CD4-positive, alpha-beta T cell treated with Interleukin-12 subunit alpha and Interleukin-12 subunit beta, for 1 hour (primary cell): ENCODE results near the gene MINDY3.
"Not testable (repeated sequence)": the region's sequence is repeated elsewhere in the genome, so short reads cannot be mapped to it uniquely, and the experiment has no call there.

ENCODE experiments used
- DNase-seq: peaks from one replicate; pipeline ENCODE4 v3.0.0-alpha.2; 2020

Gene MINDY3

GRCh38 chr10:15859906-15860691 lies at the start of gene MINDY3:
Gene MINDY3 (minus strand): TSS chr10:15860507. CDS start chr10:15860299, 208 bp downstream.
- DNase-seq, result peak; percentile 85

GRCh38 chr10:15901889-15902288 lies 41.6 kb upstream of the MINDY3 start:
- no peak for DNase-seq

DNA sequence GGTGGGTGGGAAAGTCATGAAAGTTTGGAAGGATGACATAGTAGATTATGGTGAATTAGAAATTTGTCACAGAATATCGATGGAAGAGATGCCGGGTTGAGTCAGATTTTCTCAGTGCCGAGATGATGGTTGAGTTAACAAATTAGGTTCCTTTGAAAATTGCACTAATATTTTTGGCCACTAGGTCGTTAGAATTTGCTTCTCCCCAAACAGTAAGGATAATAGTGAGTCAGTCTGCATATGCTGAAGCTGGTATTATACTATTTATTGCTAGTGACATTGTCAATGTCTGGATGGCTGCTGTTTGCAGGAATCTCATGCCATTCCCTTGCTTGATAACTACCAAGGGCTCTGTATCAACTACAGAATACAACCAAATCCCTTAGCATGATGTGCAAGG lies 37.7 kb upstream of the MINDY3 start:
- no peak for DNase-seq

GRCh38 chr10:15897287-15897686 lies 37.0 kb upstream of the MINDY3 start:
- DNase-seq, result no peak

DNA sequence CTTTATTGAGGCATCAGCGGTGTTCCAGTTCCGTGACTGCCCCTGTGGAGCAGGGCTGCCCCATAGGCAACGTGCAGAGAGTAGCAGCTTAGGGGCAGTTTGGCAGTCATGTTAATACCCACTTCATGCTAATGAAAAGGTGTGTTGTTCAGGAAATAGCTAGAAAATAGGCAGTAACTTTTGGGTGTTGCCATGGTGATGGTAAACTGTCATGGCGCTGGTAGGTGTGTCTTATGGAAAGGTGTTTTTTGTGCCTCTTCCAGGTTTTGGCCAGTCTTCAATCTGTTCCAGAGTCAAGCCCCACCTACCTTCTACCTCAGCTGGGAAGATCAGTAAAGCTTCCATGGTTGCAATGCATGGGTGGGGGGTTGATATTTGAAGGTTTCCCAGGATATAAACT lies 36.3 kb upstream of the MINDY3 start:
- no peak for DNase-seq

- DNase-seq, result no peak
Measured at GRCh38 chr10:15884447-15884846, 24.1 kb upstream of the MINDY3 start.

- DNase-seq, result no peak
Measured at GRCh38 chr10:15881542-15881941, 21.2 kb upstream of the MINDY3 start.

DNA sequence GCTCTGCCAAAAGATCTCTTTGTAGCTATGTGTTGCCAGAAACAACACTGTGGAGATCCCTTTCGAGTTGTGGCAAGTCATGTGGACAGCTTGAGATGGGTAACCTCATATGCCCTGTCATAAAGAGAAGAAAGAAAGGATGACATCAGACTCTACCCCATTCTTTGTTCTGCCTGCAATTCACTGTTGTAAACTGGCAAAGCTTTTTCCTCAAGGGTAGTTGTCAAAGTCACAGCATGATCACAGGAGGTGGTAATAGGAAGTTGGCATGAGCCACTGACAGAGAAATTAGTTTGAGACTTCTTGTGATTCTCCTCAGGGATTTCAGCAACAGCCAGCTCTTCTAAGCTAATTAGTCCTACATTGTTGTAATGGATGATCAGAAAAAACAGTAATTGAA lies 19.4 kb upstream of the MINDY3 start:
- no peak for DNase-seq

DNA sequence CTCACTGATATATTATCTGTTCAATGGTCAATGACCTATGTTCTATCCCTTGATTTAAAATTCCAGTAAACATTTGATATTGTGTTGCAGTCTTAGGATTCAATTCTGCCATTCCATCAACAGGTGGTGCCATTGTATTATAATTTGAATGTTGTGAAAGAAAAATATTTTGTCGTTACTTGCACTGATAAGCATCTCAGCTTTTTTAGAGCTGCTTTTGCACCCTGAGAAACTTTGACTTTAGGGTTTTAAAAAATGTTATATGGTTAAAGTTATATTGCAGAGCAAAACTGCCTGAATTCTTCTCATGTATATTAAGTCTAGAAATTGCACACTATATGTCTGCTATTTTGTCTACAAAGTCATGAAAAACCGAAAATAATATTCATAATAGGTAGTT lies 18.8 kb upstream of the MINDY3 start:
- peak; percentile 39 for DNase-seq

- no peak for DNase-seq
Measured at GRCh38 chr10:15877836-15878576, 17.7 kb upstream of the MINDY3 start.

GRCh38 chr10:15876274-15876673 lies 16.0 kb upstream of the MINDY3 start:
- not testable (repeated sequence) for DNase-seq

DNA sequence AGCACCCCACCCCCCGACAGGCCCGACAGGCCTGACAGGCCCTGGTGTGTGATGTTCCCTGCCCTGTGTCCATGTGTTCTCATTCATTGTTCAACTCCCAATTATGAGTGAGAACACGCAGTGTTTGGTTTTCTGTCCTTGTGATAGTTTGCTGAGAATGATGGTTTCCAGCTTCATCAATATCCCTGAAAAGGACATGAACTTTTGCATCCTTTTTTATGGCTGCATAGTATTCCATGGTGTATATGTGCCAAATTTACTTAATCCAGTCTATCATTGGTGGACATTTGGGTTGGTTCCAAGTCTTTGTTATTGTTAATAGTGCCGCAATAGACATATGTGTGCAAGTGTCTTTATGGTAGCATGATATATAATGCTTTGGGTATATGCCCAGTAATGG lies 12.3 kb upstream of the MINDY3 start:
- not testable (repeated sequence) for DNase-seq

DNA sequence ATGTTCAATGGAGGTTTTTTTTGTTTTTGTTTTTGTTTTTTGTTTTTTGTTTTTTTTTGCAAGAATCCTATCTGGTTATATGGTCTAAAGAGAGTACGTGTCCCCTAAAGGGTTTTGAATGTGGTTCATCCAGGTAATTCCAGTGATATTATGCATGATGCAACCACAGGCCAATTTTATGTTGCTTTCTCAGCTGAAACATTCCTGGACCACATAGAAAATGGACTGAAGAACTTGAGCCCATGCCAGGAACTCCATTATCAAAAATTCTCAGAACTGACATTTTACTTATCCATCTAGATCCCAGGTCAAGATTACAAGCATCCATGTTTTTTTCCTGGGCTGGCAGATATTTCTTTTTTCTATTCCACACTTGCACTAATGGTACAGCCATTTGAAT lies 11.5 kb upstream of the MINDY3 start:
- DNase-seq, result no peak

GRCh38 chr10:15869935-15870334 lies 9.6 kb upstream of the MINDY3 start:
- no peak for DNase-seq

- no peak for DNase-seq
Measured at GRCh38 chr10:15868006-15868405, 7.7 kb upstream of the MINDY3 start.

DNA sequence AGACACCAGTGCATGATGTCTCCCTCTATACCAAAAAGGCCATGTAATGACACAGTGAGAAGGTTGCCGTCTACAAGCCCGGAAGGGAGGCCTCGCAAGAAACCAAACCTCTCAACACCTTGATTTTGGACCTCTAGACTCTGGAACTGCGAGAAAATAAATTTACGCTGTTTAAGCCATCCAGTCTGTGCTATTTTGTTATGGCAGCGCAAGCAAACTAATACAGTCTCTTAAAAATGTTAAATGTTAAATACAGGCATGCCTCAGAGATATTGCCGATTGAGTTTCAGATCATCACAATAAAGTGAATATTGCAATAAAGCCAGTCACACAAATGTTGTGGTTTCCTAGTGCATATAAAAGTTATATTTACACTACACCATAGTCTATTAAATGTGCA lies 5.0 kb upstream of the MINDY3 start:
- no peak for DNase-seq

DNA sequence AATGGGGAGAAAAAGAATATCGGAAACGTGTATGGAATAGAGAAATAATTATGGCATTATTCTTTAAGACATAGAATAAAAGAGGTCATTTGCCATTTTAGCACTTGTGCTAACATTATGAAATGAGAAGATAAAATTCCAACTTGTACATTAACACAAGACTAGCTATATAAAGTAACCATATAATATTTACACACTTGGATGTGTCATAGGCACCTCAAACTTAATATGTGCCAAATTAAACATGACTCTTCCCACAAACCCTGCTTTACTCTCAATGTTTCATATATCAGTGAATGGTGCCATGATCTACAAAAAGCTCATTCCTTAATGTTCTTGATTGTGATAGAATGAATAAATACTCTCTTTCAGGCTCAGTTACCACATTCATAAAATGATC lies 4.1 kb upstream of the MINDY3 start:
- DNase-seq, result no peak

DNA sequence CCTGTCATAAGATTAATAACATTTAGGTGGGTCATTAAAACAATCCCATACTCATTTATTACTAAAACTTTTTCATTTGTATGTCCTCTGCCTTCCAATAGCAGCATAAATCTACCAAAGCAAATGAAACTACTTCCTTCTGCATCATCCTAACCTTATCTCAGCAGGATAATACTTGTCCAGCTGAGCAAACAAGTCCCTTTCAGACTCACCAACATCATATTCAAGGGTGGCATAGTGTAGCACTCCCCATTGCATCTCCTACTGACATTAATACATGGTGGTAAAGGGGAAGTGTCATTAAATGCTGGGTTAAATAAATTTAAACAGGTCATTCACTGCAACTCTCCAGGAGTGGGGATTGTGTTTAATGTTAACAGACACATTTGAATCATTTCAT lies 3.4 kb upstream of the MINDY3 start:
- no peak for DNase-seq

GRCh38 chr10:15863323-15863722 lies 3.0 kb upstream of the MINDY3 start:
- no peak for DNase-seq

- DNase-seq, result no peak
Measured at GRCh38 chr10:15860692-15861201, 440 bp upstream of the MINDY3 start.

DNA sequence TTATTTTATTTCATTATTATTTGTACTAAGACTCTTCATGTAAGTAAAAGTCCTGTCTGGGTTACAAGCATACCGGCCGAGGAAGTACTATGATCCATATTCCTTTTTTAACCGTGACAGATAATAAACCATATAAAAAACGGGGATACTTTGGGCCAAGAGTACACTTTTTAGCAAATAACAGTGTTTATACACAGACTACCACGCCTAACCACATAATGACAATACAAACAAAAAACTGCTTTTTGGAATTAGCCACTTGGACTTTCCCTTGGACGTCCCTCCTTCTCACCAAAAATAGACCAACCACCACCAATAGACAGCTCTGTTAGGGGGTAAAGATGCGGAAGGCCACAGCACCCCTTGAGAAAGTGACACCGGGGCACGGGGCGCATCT lies 800 bp downstream of the MINDY3 start:
- no peak for DNase-seq

GRCh38 chr10:15858861-15859281 lies 1.4 kb downstream of the MINDY3 start:
- no peak for DNase-seq

GRCh38 chr10:15857107-15857575 lies 3.2 kb downstream of the MINDY3 start:
- DNase-seq, result no peak
